H9 (cell line): ENCODE measurements around the gene ZNF25. TPM values are rescaled to one million over a fixed set of nuclear protein-coding genes. Genes with fewer than 3 reads are reported as not detected.

Experiments
- DNase-seq: peaks from one replicate; pipeline ENCODE4 v3.0.0-alpha.2; 2017
- H2AFZ ChIP-seq: one replicate; pipeline ENCODE4 v1.6.1; 2013; ENCODE audit warnings: mild to moderate bottlenecking, low read length, control low read depth, moderate library complexity
- H2AK5ac ChIP-seq: 2 replicates; pipeline ENCODE4 v1.6.1; 2013; ENCODE audit warnings: low read length, control low read depth, mixed read lengths; ENCODE audit not compliant: insufficient read length
- H2BK120ac ChIP-seq: one replicate; pipeline ENCODE4 v1.6.1; 2013; ENCODE audit warnings: low read depth, mild to moderate bottlenecking, low read length, control low read depth, inconsistent platforms; ENCODE audit not compliant: poor library complexity, severe bottlenecking
- H2BK12ac ChIP-seq: 2 replicates; pipeline ENCODE4 v1.6.1; 2013; ENCODE audit warnings: low read length, control low read depth, mixed read lengths, low read depth; ENCODE audit not compliant: insufficient read length
- H2BK15ac ChIP-seq: 2 replicates; pipeline ENCODE4 v1.6.1; 2013; ENCODE audit warnings: low read depth, low read length, control low read depth
- H2BK20ac ChIP-seq: one replicate; pipeline ENCODE4 v1.6.1; 2013; ENCODE audit warnings: low read depth, mild to moderate bottlenecking, low read length, control low read depth, inconsistent platforms; ENCODE audit not compliant: poor library complexity, severe bottlenecking
- H2BK5ac ChIP-seq: 2 replicates; pipeline ENCODE4 v1.6.1; 2013; ENCODE audit warnings: low read length, control low read depth, mixed read lengths; ENCODE audit not compliant: insufficient read length
- H3K14ac ChIP-seq: 2 replicates; pipeline ENCODE4 v1.6.1; 2013; ENCODE audit warnings: low read length, control low read depth; ENCODE audit not compliant: insufficient read depth
- H3K18ac ChIP-seq: 2 replicates; pipeline ENCODE4 v1.6.1; 2013; ENCODE audit warnings: low read depth, mild to moderate bottlenecking, mixed read lengths, low read length, control low read depth; ENCODE audit not compliant: insufficient read length
- H3K23ac ChIP-seq: 2 replicates; pipeline ENCODE4 v1.6.1; 2013; ENCODE audit warnings: low read length, control low read depth, mixed read lengths, low read depth; ENCODE audit not compliant: insufficient read length
- H3K23me2 ChIP-seq: 2 replicates; pipeline ENCODE4 v1.6.1; 2013; ENCODE audit warnings: low read depth, mild to moderate bottlenecking, mixed read lengths, low read length, control low read depth; ENCODE audit not compliant: insufficient read length, poor library complexity, severe bottlenecking
- H3K27ac ChIP-seq: 2 replicates; pipeline ENCODE4 v1.5.1; 2013; ENCODE audit warnings: low read length, control low read depth, mixed read lengths, low read depth; ENCODE audit not compliant: insufficient read length
- H3K27me3 ChIP-seq: 2 replicates; pipeline ENCODE4 v1.6.1; 2013; ENCODE audit warnings: low read length, control low read depth, inconsistent platforms; ENCODE audit not compliant: insufficient read depth
- H3K4ac ChIP-seq: 2 replicates; pipeline ENCODE4 v1.6.1; 2013; ENCODE audit warnings: low read depth, mild to moderate bottlenecking, control low read depth, inconsistent platforms, low read length, moderate library complexity
- H3K4me1 ChIP-seq: 2 replicates; pipeline ENCODE4 v1.6.1; 2013; ENCODE audit warnings: low read length, control low read depth, inconsistent platforms; ENCODE audit not compliant: insufficient read depth
- H3K4me2 ChIP-seq: 2 replicates; pipeline ENCODE4 v1.6.1; 2013; ENCODE audit warnings: low read length, control low read depth, mixed read lengths; ENCODE audit not compliant: insufficient read length, insufficient read depth
- H3K56ac ChIP-seq: 2 replicates; pipeline ENCODE4 v1.6.1; 2013; ENCODE audit warnings: low read depth, mild to moderate bottlenecking, mixed read lengths, low read length, control low read depth; ENCODE audit not compliant: insufficient read length
- H3K79me1 ChIP-seq: 2 replicates; pipeline ENCODE4 v1.6.1; 2013; ENCODE audit warnings: low read depth, mild to moderate bottlenecking, moderate library complexity, low read length, control low read depth, inconsistent platforms; ENCODE audit not compliant: insufficient read depth, poor library complexity, severe bottlenecking
- H3K79me2 ChIP-seq: 2 replicates; pipeline ENCODE4 v1.6.1; 2013; ENCODE audit warnings: low read length, control low read depth, inconsistent platforms; ENCODE audit not compliant: insufficient read depth
- H3K9ac ChIP-seq: 2 replicates; pipeline ENCODE4 v1.6.1; 2013; ENCODE audit warnings: low read length, control low read depth, mixed read lengths; ENCODE audit not compliant: insufficient read length; ENCODE audit errors: extremely low read depth
- H3K9me3 ChIP-seq: one replicate; pipeline ENCODE4 v1.6.1; 2013; ENCODE audit warnings: low read depth, low read length, inconsistent platforms; ENCODE audit not compliant: control insufficient read depth
- H3T11ph ChIP-seq: one replicate; pipeline ENCODE4 v1.6.1; 2013; ENCODE audit warnings: mild to moderate bottlenecking, low read length, control low read depth, inconsistent platforms
- H4K20me1 ChIP-seq: one replicate; pipeline ENCODE4 v1.6.1; 2013; ENCODE audit not compliant: control insufficient read depth, insufficient read length, insufficient read depth
- H4K5ac ChIP-seq: 2 replicates; pipeline ENCODE4 v1.6.1; 2013; ENCODE audit warnings: low read depth, mild to moderate bottlenecking, mixed read lengths, low read length, control low read depth; ENCODE audit not compliant: insufficient read length
- H4K8ac ChIP-seq: replicated peaks from 2 replicates; pipeline ENCODE4 v1.6.1; 2013; ENCODE audit warnings: low read length, control low read depth, mixed read lengths, low read depth; ENCODE audit not compliant: insufficient read length
- H4K91ac ChIP-seq: 2 replicates; pipeline ENCODE4 v1.6.1; 2013; ENCODE audit warnings: low read depth, mild to moderate bottlenecking, moderate library complexity, mixed read lengths, low read length, control low read depth; ENCODE audit not compliant: insufficient read length
- H3K27ac Mint-ChIP-seq, 3 experiments: 2 replicates in 2 of 3; 3 replicates in 1 of 3; pipeline ENCODE4 v1.8.0; 2020 to 2021; ENCODE audit warnings: mixed read lengths in 3 of 3, mild to moderate bottlenecking in 1 of 3, moderate library complexity in 1 of 3
- H3K27me3 Mint-ChIP-seq: 2 replicates; pipeline ENCODE4 v1.8.0; 2021; ENCODE audit warnings: low read depth, mild to moderate bottlenecking, moderate library complexity, mixed read lengths
- H3K36me3 Mint-ChIP-seq, 3 experiments: 2 replicates in 2 of 3; 3 replicates in 1 of 3; pipeline ENCODE4 v1.8.0; 2020 to 2021; ENCODE audit warnings: low read depth in 3 of 3, mixed read lengths in 3 of 3; ENCODE audit not compliant: insufficient read depth in 1 of 3
- H3K4me1 Mint-ChIP-seq, 2 experiments: 2 replicates each; pipeline ENCODE4 v1.8.0; 2020; ENCODE audit warnings: mixed read lengths in 2 of 2
- H3K4me3 Mint-ChIP-seq, 2 experiments: 2 replicates in 1 of 2; 3 replicates in 1 of 2; pipeline ENCODE4 v1.8.0; 2020 to 2021; ENCODE audit warnings: mild to moderate bottlenecking in 2 of 2, mixed read lengths in 2 of 2, moderate library complexity in 1 of 2
- H3K9me3 Mint-ChIP-seq, 2 experiments: 2 replicates in 1 of 2; 3 replicates in 1 of 2; pipeline ENCODE4 v1.8.0; 2020; ENCODE audit warnings: mild to moderate bottlenecking in 2 of 2, mixed read lengths in 2 of 2, moderate library complexity in 1 of 2
- WGBS: extraction: QIAGEN DNeasy Blood & Tissue Kit; methylation state at CpG from one replicate; pipeline ENCODE4 v1.1.7; 2013; ENCODE audit warnings: missing lambda C conversion rate, low lambda C conversion rate, mixed read lengths; ENCODE audit not compliant: insufficient read length; ENCODE audit errors: extremely low coverage; 5-methylcytosine and 5-hydroxymethylcytosine counted together
- total RNA-seq: library from RNA; stranded (reverse); gene quantifications from 2 replicates; pipeline ENCODE4 v1.2.1, GENCODE V29; 2021
- TF ChIP-seq, protein P1 (sequence below): fragments of 200-600 bp; sonication (generic); conservative IDR thresholded peaks from 3 replicates; pipeline ENCODE4 v1.8.0; 2021; ENCODE audit warnings: antibody characterized with exemption, mild to moderate bottlenecking

Gene ZNF25
- total RNA-seq, 1 experiment from 2014 or later = 0.83 TPM

DNA sequence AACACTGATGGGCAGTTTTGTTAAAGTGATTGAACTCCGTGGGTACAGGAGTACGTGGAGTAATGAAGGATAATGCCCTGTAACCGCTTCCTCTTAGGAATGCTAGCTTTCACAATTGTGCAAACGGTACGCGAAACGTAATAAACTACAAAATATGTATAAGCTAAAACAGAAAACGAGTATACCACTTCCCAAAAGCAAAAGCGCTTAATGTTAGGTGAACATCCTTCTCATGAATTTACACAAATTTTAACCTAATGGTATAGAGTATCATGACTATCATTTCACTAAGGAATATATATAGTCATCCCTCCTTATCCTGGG, 395 bp upstream of the ZNF25 start:
- H3K23me2 ChIP-seq = peaks cover 5% of the 10 kb centered on the region
- no peak overlapping the region for H3K56ac ChIP-seq
- no peak overlapping the region for H3K14ac ChIP-seq
- TF ChIP-seq, protein P1, sequence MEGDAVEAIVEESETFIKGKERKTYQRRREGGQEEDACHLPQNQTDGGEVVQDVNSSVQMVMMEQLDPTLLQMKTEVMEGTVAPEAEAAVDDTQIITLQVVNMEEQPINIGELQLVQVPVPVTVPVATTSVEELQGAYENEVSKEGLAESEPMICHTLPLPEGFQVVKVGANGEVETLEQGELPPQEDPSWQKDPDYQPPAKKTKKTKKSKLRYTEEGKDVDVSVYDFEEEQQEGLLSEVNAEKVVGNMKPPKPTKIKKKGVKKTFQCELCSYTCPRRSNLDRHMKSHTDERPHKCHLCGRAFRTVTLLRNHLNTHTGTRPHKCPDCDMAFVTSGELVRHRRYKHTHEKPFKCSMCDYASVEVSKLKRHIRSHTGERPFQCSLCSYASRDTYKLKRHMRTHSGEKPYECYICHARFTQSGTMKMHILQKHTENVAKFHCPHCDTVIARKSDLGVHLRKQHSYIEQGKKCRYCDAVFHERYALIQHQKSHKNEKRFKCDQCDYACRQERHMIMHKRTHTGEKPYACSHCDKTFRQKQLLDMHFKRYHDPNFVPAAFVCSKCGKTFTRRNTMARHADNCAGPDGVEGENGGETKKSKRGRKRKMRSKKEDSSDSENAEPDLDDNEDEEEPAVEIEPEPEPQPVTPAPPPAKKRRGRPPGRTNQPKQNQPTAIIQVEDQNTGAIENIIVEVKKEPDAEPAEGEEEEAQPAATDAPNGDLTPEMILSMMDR = no peak
- H4K91ac ChIP-seq = no peak overlapping the region
- H2BK20ac ChIP-seq = no peak overlapping the region
- no peaks in the 10 kb centered on the region for H4K20me1 ChIP-seq
- H2BK120ac ChIP-seq = no peak overlapping the region
- no peak overlapping the region for H4K5ac ChIP-seq
- Mint-ChIP-seq H3K36me3 (peaks cover 0 to 4% (median 0%) of the 10 kb centered on the region in 3 experiments; a peak in 2 of 7 replicates), H3K27me3 (no peaks in the 10 kb centered on the region; the same call in 1 of the 2 replicates), H3K9me3 (peaks cover 33 to 36% of the 10 kb centered on the region in 2 experiments), H3K4me1 (peaks cover 5 to 13% of the 10 kb centered on the region in 2 experiments; a peak in 2 of 4 replicates), H3K27ac (peak overlapping the region in 1 of 3 experiments; percentile 79; a peak in 2 of 7 replicates), H3K4me3 (peak overlapping the region; percentile 39 to 88; a peak in 4 of 5 replicates)
- H3K79me2 ChIP-seq = no peaks in the 10 kb centered on the region
- H2AK5ac ChIP-seq = no peak overlapping the region
- no peak overlapping the region for H2BK12ac ChIP-seq
- no peak overlapping the region for H3K18ac ChIP-seq
- peak overlapping the region; percentile 47 for H3K9ac ChIP-seq
- H2BK5ac ChIP-seq = no peak overlapping the region
- no peaks in the 10 kb centered on the region for H3K79me1 ChIP-seq
- H2AFZ ChIP-seq = peak overlapping the region; percentile 89
- H3T11ph ChIP-seq = no peak overlapping the region
- no peak overlapping the region for H2BK15ac ChIP-seq
- peak overlapping the region; percentile 63 for H3K4me2 ChIP-seq
- no CpG with 5 or more reads among the region's 9 CpGs for WGBS
- H3K27me3 ChIP-seq = no peaks in the 10 kb centered on the region
- DNase-seq = no peak
- H4K8ac ChIP-seq = no peak overlapping the region
- no peak overlapping the region for H3K23ac ChIP-seq
- no peaks in the 10 kb centered on the region for H3K4me1 ChIP-seq
- H3K9me3 ChIP-seq = no peaks in the 10 kb centered on the region
- no peak overlapping the region for H3K4ac ChIP-seq
- no peak overlapping the region for H3K27ac ChIP-seq
